ENCODE data around the gene SHLD2. TPM values are rescaled to one million over a fixed set of nuclear protein-coding genes. Genes with fewer than 3 reads are reported as not detected.
"Not testable (repeated sequence)": the region's sequence is repeated elsewhere in the genome, so short reads cannot be mapped to it uniquely, and the experiment has no call there.

The SHLD2 gene
- total and polyA plus RNA-seq, 7 donors, result 7.9 to 25.7 (median 13.9) TPM

GRCh38 chr10:87101996-87102395 lies 7.0 kb downstream of the SHLD2 start:
- Histone ChIP-seq H3K27ac (no peak overlapping the region), H3K4me3 (no peak overlapping the region), H3K9me3 (no peaks in the 10 kb centered on the region), H3K4me1 (no peaks in the 10 kb centered on the region), H3K36me3 (ENCODE audit: insufficient read depth in 1 of 2, low read depth in 1 of 2) (peaks cover 3 to 74% of the 10 kb centered on the region in 2 donors), H3K27me3 (ENCODE audit: insufficient read depth in 3 of 3, low read length in 2 of 3) (no peaks in the 10 kb centered on the region)
- WGBS, 3 donors, result 94 to 96% (median 94%) methylated on average over 2 of the region's 2 CpGs
- no peak for TF ChIP-seq CTCF (IDR thresholded peaks at IDR 0.05)
- DNase-seq (no peak), ATAC-seq (no peak)
- intact Hi-C loops (cut with DNase I), result no loop called here

GRCh38 chr10:87104727-87105126 lies 9.7 kb downstream of the SHLD2 start:
- DNase-seq; intact Hi-C loops (cut with DNase I); H3K9me3 ChIP-seq; ATAC-seq; H3K27me3 ChIP-seq (ENCODE audit: insufficient read depth in 3 of 3, low read length in 2 of 3); H3K4me3 ChIP-seq; H3K27ac ChIP-seq; H3K4me1 ChIP-seq: not testable (repeated sequence)
- H3K36me3 ChIP-seq (ENCODE audit: insufficient read depth in 1 of 2, low read depth in 1 of 2), result peaks cover 3 to 68% of the 10 kb centered on the region in 2 donors
- 90 to 96% (median 93%) methylated on average over 8 of the region's 8 CpGs for WGBS, 3 donors

- H3K4me3 ChIP-seq, result no peak overlapping the region
- ATAC-seq (no peak), DNase-seq (no peak)
- intact Hi-C loops (cut with DNase I), result no loop called here
- H3K9me3 ChIP-seq, result no peaks in the 10 kb centered on the region
- peaks cover 3 to 63% of the 10 kb centered on the region in 2 donors for H3K36me3 ChIP-seq (ENCODE audit: insufficient read depth in 1 of 2, low read depth in 1 of 2)
- no peaks in the 10 kb centered on the region for H3K27me3 ChIP-seq (ENCODE audit: insufficient read depth in 3 of 3, low read length in 2 of 3)
- no peak for TF ChIP-seq CTCF (IDR thresholded peaks at IDR 0.05)
- H3K4me1 ChIP-seq, result no peaks in the 10 kb centered on the region
- no peak overlapping the region for H3K27ac ChIP-seq
- WGBS, 3 donors, result 94 to 96% (median 95%) methylated on average over 7 of the region's 7 CpGs
Measured at GRCh38 chr10:87105446-87106124, 10.6 kb downstream of the SHLD2 start.

- H3K27ac ChIP-seq; DNase-seq; intact Hi-C loops (cut with DNase I); H3K4me1 ChIP-seq; ATAC-seq; H3K9me3 ChIP-seq; H3K36me3 ChIP-seq (ENCODE audit: insufficient read depth in 1 of 2, low read depth in 1 of 2); H3K27me3 ChIP-seq (ENCODE audit: insufficient read depth in 3 of 3, low read length in 2 of 3); H3K4me3 ChIP-seq: not testable (repeated sequence)
- 89 to 100% methylated on average over 1 of the region's 1 CpG; no CpG with 5 or more reads in 1 of the 3 donors for WGBS, 3 donors
Measured at GRCh38 chr10:87118122-87118521, 23.1 kb downstream of the SHLD2 start.

- DNase-seq; H3K4me3 ChIP-seq; ATAC-seq; H3K27me3 ChIP-seq (ENCODE audit: insufficient read depth in 3 of 3, low read length in 2 of 3); H3K27ac ChIP-seq; H3K36me3 ChIP-seq (ENCODE audit: insufficient read depth in 1 of 2, low read depth in 1 of 2); intact Hi-C loops (cut with DNase I); H3K9me3 ChIP-seq; H3K4me1 ChIP-seq: not testable (repeated sequence)
- 77 to 80% methylated on average over 1 of the region's 1 CpG; no CpG with 5 or more reads in 1 of the 3 donors for WGBS, 3 donors
Measured at GRCh38 chr10:87119029-87119428, 24.0 kb downstream of the SHLD2 start.

GRCh38 chr10:87123351-87123750 lies 28.3 kb downstream of the SHLD2 start:
- H3K4me1 ChIP-seq; intact Hi-C loops (cut with DNase I); H3K27me3 ChIP-seq (ENCODE audit: insufficient read depth in 3 of 3, low read length in 2 of 3); H3K27ac ChIP-seq; DNase-seq; H3K4me3 ChIP-seq; H3K9me3 ChIP-seq; ATAC-seq; H3K36me3 ChIP-seq (ENCODE audit: insufficient read depth in 1 of 2, low read depth in 1 of 2): not testable (repeated sequence)
- WGBS, 3 donors, result 87 to 92% (median 89%) methylated on average over 3 of the region's 4 CpGs

- DNase-seq; intact Hi-C loops (cut with DNase I); H3K4me1 ChIP-seq; ATAC-seq; H3K36me3 ChIP-seq (ENCODE audit: insufficient read depth in 1 of 2, low read depth in 1 of 2); H3K4me3 ChIP-seq; H3K27me3 ChIP-seq (ENCODE audit: insufficient read depth in 3 of 3, low read length in 2 of 3); H3K9me3 ChIP-seq; H3K27ac ChIP-seq: not testable (repeated sequence)
- WGBS, 3 donors, result 80 to 100% (median 100%) methylated on average over 1 of the region's 2 CpGs
Measured at GRCh38 chr10:87127048-87127447, 32.0 kb downstream of the SHLD2 start.

- H3K9me3 ChIP-seq; H3K36me3 ChIP-seq (ENCODE audit: insufficient read depth in 1 of 2, low read depth in 1 of 2); intact Hi-C loops (cut with DNase I); H3K27me3 ChIP-seq (ENCODE audit: insufficient read depth in 3 of 3, low read length in 2 of 3); ATAC-seq; H3K27ac ChIP-seq; DNase-seq; H3K4me1 ChIP-seq; H3K4me3 ChIP-seq: not testable (repeated sequence)
- WGBS, 3 donors, result 77 to 93% (median 89%) methylated on average over 2 of the region's 3 CpGs
Measured at GRCh38 chr10:87127607-87128156, 32.7 kb downstream of the SHLD2 start.

- intact Hi-C loops (cut with DNase I); H3K36me3 ChIP-seq (ENCODE audit: insufficient read depth in 1 of 2, low read depth in 1 of 2); DNase-seq; ATAC-seq; H3K9me3 ChIP-seq; H3K27me3 ChIP-seq (ENCODE audit: insufficient read depth in 3 of 3, low read length in 2 of 3); H3K4me3 ChIP-seq; H3K27ac ChIP-seq: not testable (repeated sequence)
- H3K4me1 ChIP-seq, result peaks cover 14% of the 10 kb centered on the region
Measured at GRCh38 chr10:87132176-87132575, 37.2 kb downstream of the SHLD2 start.

- H3K4me1 ChIP-seq, result peaks cover 14% of the 10 kb centered on the region
- H3K36me3 ChIP-seq (ENCODE audit: insufficient read depth in 1 of 2, low read depth in 1 of 2); intact Hi-C loops (cut with DNase I); H3K4me3 ChIP-seq; H3K27ac ChIP-seq; H3K27me3 ChIP-seq (ENCODE audit: insufficient read depth in 3 of 3, low read length in 2 of 3); DNase-seq; H3K9me3 ChIP-seq; ATAC-seq: not testable (repeated sequence)
- 91 to 93% (median 91%) methylated on average over 2 of the region's 2 CpGs for WGBS, 3 donors
Measured at GRCh38 chr10:87133936-87134335, 38.9 kb downstream of the SHLD2 start.

All from psoas muscle (tissue), 8 donors.